A549 (cell line): ENCODE measurements around the gene MAD2L1BP. TPM values are rescaled to one million over a fixed set of nuclear protein-coding genes. Genes with fewer than 3 reads are reported as not detected.

Experiments used
- ATAC-seq, 2 experiments: fragments of 200-7000 bp in 1 of 2; fragments of >200 bp in 1 of 2; cut with Nextera tagmentation in 1 of 2; cut with Tn5 transposase in 1 of 2; 3 replicates each; pipeline versions ENCODE4 v1.8.0 to v1.9.1; 2018 to 2020; ENCODE audit warnings: mild to moderate bottlenecking in 1 of 2, moderate library complexity in 1 of 2
- CTCF ChIA-PET: fragments of 300-600 bp; sonication (Branson Sonifier 250); formaldehyde crosslinking; extraction: SDS; loops from one replicate; lab custom pipeline; 2021; ENCODE audit warnings: antibody characterized with exemption, inconsistent platforms; lab: Yijun Ruan, JAX
- POLR2A ChIA-PET: fragments of 350-600 bp; formaldehyde crosslinking; extraction: SDS; loops from one replicate; lab custom pipeline; 2021; ENCODE audit warnings: antibody characterized with exemption, inconsistent platforms; lab: Yijun Ruan, JAX
- DNase-seq, 2 experiments: peaks; one replicate each; pipeline versions ENCODE4 v3.0.0 to v3.0.0-alpha.2; 2011 to 2016; ENCODE audit warnings: low read depth in 1 of 2, low spot score in 1 of 2
- FAIRE-seq: peaks from 2 replicates; lab custom pipeline; 2011; peaks lifted over from hg19 to GRCh38; lab: Jason Lieb, UNC
- H3K27ac ChIP-seq, 2 experiments: fragments of >200 bp; sonication (Bioruptor Twin); formaldehyde crosslinking; 3 replicates each; pipeline ENCODE4 v1.5.1; 2016 to 2017
- H3K4me1 ChIP-seq: fragments of >200 bp; sonication (Bioruptor Twin); formaldehyde crosslinking; 3 replicates; pipeline ENCODE4 v1.6.1; 2016
- H3K4me2 ChIP-seq: fragments of >200 bp; sonication (Bioruptor Twin); formaldehyde crosslinking; 3 replicates; pipeline ENCODE4 v1.6.1; 2016
- H3K4me3 ChIP-seq: fragments of >200 bp; sonication (Bioruptor Twin); formaldehyde crosslinking; 3 replicates; pipeline ENCODE4 v1.5.1; 2016
- H3K9me3 ChIP-seq: fragments of >200 bp; sonication (Bioruptor Twin); formaldehyde crosslinking; 3 replicates; pipeline ENCODE4 v1.6.1; 2016
- ATOH8 ChIP-seq: fragments of 250-450 bp; sonication (Bioruptor Pico); IDR thresholded peaks from 2 replicates; pipeline ENCODE4 v1.5.0; 2020; ENCODE audit warnings: low read depth, mild to moderate bottlenecking, moderate library complexity
- BHLHE40 ChIP-seq: IDR thresholded peaks from 2 replicates; pipeline ENCODE4 v1.6.1; 2012; ENCODE audit warnings: low read depth, low read length, inconsistent platforms
- CBX2 ChIP-seq: fragments of 200-600 bp; sonication (generic); IDR thresholded peaks from 2 replicates; pipeline ENCODE4 v1.6.1; 2016; ENCODE audit warnings: low read depth, mild to moderate bottlenecking, borderline replicate concordance
- CHD4 ChIP-seq: fragments of 200-600 bp; sonication (generic); IDR thresholded peaks from 2 replicates; pipeline ENCODE4 v1.6.1; 2016; ENCODE audit warnings: antibody characterized with exemption, mild to moderate bottlenecking, borderline replicate concordance
- EHF ChIP-seq: fragments of 250-450 bp; sonication (Bioruptor Pico); IDR thresholded peaks from 2 replicates; pipeline ENCODE4 v1.5.0; 2020; ENCODE audit warnings: mild to moderate bottlenecking
- FOSB ChIP-seq: fragments of 250-450 bp; sonication (Bioruptor Pico); IDR thresholded peaks from 2 replicates; pipeline ENCODE4 v1.5.0; 2020; ENCODE audit warnings: mild to moderate bottlenecking, moderate library complexity
- HMGXB4 ChIP-seq: fragments of 250-450 bp; sonication (Bioruptor Pico); IDR thresholded peaks from 2 replicates; pipeline ENCODE4 v1.5.0; 2021; ENCODE audit warnings: mild to moderate bottlenecking, moderate library complexity, borderline replicate concordance
- JUN ChIP-seq, 2 experiments: fragments of >200 bp; sonication (Bioruptor Twin); formaldehyde crosslinking; IDR thresholded peaks; 2 replicates in 1 of 2; 3 replicates in 1 of 2; pipeline ENCODE4 v1.6.1; 2016 to 2017
- KDM5A ChIP-seq: fragments of 200-600 bp; sonication (generic); IDR thresholded peaks from 2 replicates; pipeline ENCODE4 v1.6.1; 2016; ENCODE audit warnings: antibody characterized with exemption, mild to moderate bottlenecking
- MAX ChIP-seq: IDR thresholded peaks from 2 replicates; pipeline ENCODE4 v1.6.1; 2012
- MYC ChIP-seq: IDR thresholded peaks from 2 replicates; pipeline ENCODE4 v1.6.1; 2012; ENCODE audit warnings: mild to moderate bottlenecking, inconsistent platforms, low read length, improper control_type of control experiment, borderline replicate concordance
- PBX3 ChIP-seq: IDR thresholded peaks from 2 replicates; pipeline ENCODE4 v1.6.1; 2012
- PHF8 ChIP-seq: fragments of 200-600 bp; sonication (generic); IDR thresholded peaks from 2 replicates; pipeline ENCODE4 v1.6.1; 2016; ENCODE audit warnings: low read depth, mild to moderate bottlenecking, antibody characterized with exemption, moderate library complexity, borderline replicate concordance
- POLR2A ChIP-seq: IDR thresholded peaks from 2 replicates; pipeline ENCODE4 v1.6.1; 2012; ENCODE audit warnings: mild to moderate bottlenecking, low read length
- RARB ChIP-seq: fragments of 250-450 bp; sonication (Bioruptor Pico); IDR thresholded peaks from 2 replicates; pipeline ENCODE4 v1.8.0; 2021; ENCODE audit warnings: mild to moderate bottlenecking, moderate library complexity
- REST ChIP-seq: fragments of 200-600 bp; sonication (generic); IDR thresholded peaks from 2 replicates; pipeline ENCODE4 v1.6.1; 2016; ENCODE audit warnings: antibody characterized with exemption, mild to moderate bottlenecking, moderate library complexity
- RFX5 ChIP-seq: fragments of 450-650 bp; IDR thresholded peaks from 2 replicates; pipeline ENCODE4 v1.7.1; 2014; ENCODE audit warnings: antibody characterized with exemption, mild to moderate bottlenecking, moderate library complexity
- SMC3 ChIP-seq: fragments of >200 bp; sonication (Bioruptor Twin); formaldehyde crosslinking; IDR thresholded peaks from 3 replicates; pipeline ENCODE4 v1.6.1; 2018; ENCODE audit warnings: inconsistent platforms
- TFCP2L1 ChIP-seq: fragments of 250-450 bp; sonication (Bioruptor Pico); IDR thresholded peaks from 2 replicates; pipeline ENCODE4 v1.5.0; 2021; ENCODE audit warnings: mild to moderate bottlenecking
- ZFP36 ChIP-seq: fragments of 450-650 bp; IDR thresholded peaks from 2 replicates; pipeline ENCODE4 v1.6.1; 2014; ENCODE audit warnings: borderline replicate concordance; ENCODE audit not compliant: partially characterized antibody
- ZSCAN20 ChIP-seq: fragments of 250-450 bp; sonication (Bioruptor Pico); IDR thresholded peaks from 2 replicates; pipeline ENCODE4 v1.8.0; 2022; ENCODE audit warnings: mild to moderate bottlenecking, moderate library complexity
- WGBS: methylation state at CpG from one replicate; pipeline ENCODE4 v1.1.6; 2017; ENCODE audit errors: missing lambda C conversion rate; 5-methylcytosine and 5-hydroxymethylcytosine counted together
- polyA plus RNA-seq, 4 experiments: library from polyadenylated mRNA; depleted of rRNA in 3 of 4; stranded (reverse); fragments of >200 nt; fragmentation: RNase III in 1 of 4; extraction: RNeasy Plus Mini Kit Qiagen cat#74134 plus additional on column Dnase treatment in 1 of 4; gene quantifications; 2 replicates in 3 of 4; 3 replicates in 1 of 4; pipeline ENCODE4 v1.2.3, GENCODE V29; 2011 to 2017

Gene MAD2L1BP
- polyA plus RNA-seq, 2 of the 4 experiments (the other 2 are of a cell fraction) = 22.0 to 26.7 TPM

GRCh38 chr6:43673444-43674084 lies 37.9 kb downstream of the MAD2L1BP start:
- ChIA-PET CTCF (interaction anchor here (0.8 to 11.5 kb wide), 6 partner anchors 9 to 407 kb away, joined by 3 to 72 read pairs (median 4); partner anchors contain the start of gene VEGFA), POLR2A (no interaction called here)
- WGBS = 96% methylated on average over 9 of the region's 15 CpGs
- TF ChIP-seq BHLHE40 (no peak), PHF8 (no peak), RARB (no peak), REST (no peak), POLR2A (no peak), CHD4 (no peak), PBX3 (no peak), HMGXB4 (no peak), JUN (IDR thresholded peaks at IDR 0.05) (no peak), EHF (CRISPR knock-in tag) (no peak), SMC3 (no peak), RFX5 (no peak), ZSCAN20 (CRISPR knock-in tag) (no peak), FOSB (CRISPR knock-in tag) (no peak), TFCP2L1 (CRISPR knock-in tag) (no peak), CBX2 (no peak), MAX (no peak), KDM5A (no peak)
- no peak for FAIRE-seq
- DNase-seq = no peak
- Histone ChIP-seq H3K9me3 (no peaks in the 10 kb centered on the region), H3K4me3 (no peak overlapping the region), H3K27ac (no peak overlapping the region), H3K4me2 (no peak overlapping the region), H3K4me1 (peaks cover 1% of the 10 kb centered on the region; the same call in 1 of the 3 replicates)
- no peak for ATAC-seq

- Histone ChIP-seq H3K4me1 (no peaks in the 10 kb centered on the region), H3K27ac (no peak overlapping the region), H3K9me3 (no peaks in the 10 kb centered on the region), H3K4me3 (no peak overlapping the region), H3K4me2 (no peak overlapping the region)
- POLR2A ChIA-PET = no interaction called here
- ATAC-seq (no peak), FAIRE-seq (no peak), DNase-seq (no peak)
- WGBS = 100% methylated on average over 2 of the region's 2 CpGs
- CTCF ChIA-PET = interaction anchor here (1.0 to 11.5 kb wide), 4 partner anchors 9 to 101 kb away, joined by 3 to 72 read pairs (median 4); partner anchors contain the start of gene VEGFA
- TF ChIP-seq MYC (no peak), ATOH8 (CRISPR knock-in tag) (no peak), ZFP36 (no peak)
Observed at GRCh38 chr6:43674291-43674690, 38.7 kb downstream of the MAD2L1BP start.
